Lower lobe of right lung (tissue), 2 donors: ENCODE results near the gene MLX. TPM values are rescaled to one million over a fixed set of nuclear protein-coding genes. Genes with fewer than 3 reads are reported as not detected.
A peak's percentile ranks its signal among the peaks of the same experiment; 100 is the strongest.

Experiments
- ATAC-seq, 2 donors: fragments of 200-7000 bp; cut with Tn5 transposase; one replicate each; pipeline ENCODE4 v1.9.1; 2020 to 2022; ENCODE audit warnings: mild to moderate bottlenecking in 2 of 2, moderate library complexity in 2 of 2
- DNase-seq: peaks from one replicate; pipeline ENCODE4 v3.0.0-alpha.2; 2020
- H3K27ac ChIP-seq: fragments of 200-600 bp; one replicate; pipeline ENCODE4 v1.8.0; 2022
- H3K27me3 ChIP-seq: fragments of 200-600 bp; one replicate; pipeline ENCODE4 v1.8.0; 2022; ENCODE audit warnings: low read depth
- H3K36me3 ChIP-seq: fragments of 200-600 bp; one replicate; pipeline ENCODE4 v1.8.0; 2022; ENCODE audit warnings: mild to moderate bottlenecking
- H3K4me1 ChIP-seq: fragments of 200-600 bp; one replicate; pipeline ENCODE4 v1.8.0; 2022
- H3K4me3 ChIP-seq: fragments of 200-600 bp; one replicate; pipeline ENCODE4 v1.8.0; 2022; ENCODE audit warnings: mild to moderate bottlenecking
- H3K9me3 ChIP-seq: fragments of 200-600 bp; one replicate; pipeline ENCODE4 v1.8.0; 2022
- CTCF ChIP-seq: fragments of 200-600 bp; IDR thresholded peaks from one replicate; pipeline ENCODE4 v1.8.0; 2022; ENCODE audit warnings: antibody characterized with exemption, mild to moderate bottlenecking
- intact Hi-C: fragments of 100-400 bp; cut with DNase I; formaldehyde crosslinking; loops from one replicate; pipeline ENCODE4 v1.11.0; 2022
- total RNA-seq: library from RNA; stranded (reverse); fragmentation: NEBNext Ultra II Directional; extraction: Animal tissue kit (Norgen Biotek cat#: 25700); gene quantifications from one replicate; pipeline ENCODE4 v1.2.1, GENCODE V29; 2021
- donor health status: DM: no; HTN: yes; CAD: no; lungs with severe emphysema.

The MLX gene
- total RNA-seq, 1 donor from 2014 or later: 70.5 TPM

GRCh38 chr17:42564815-42565522 is 1.9 kb upstream of the MLX start:
- no peak for ATAC-seq
- DNase-seq: no peak
- no peaks in the 10 kb centered on the region for H3K27me3 ChIP-seq
- H3K9me3 ChIP-seq: no peaks in the 10 kb centered on the region
- no peak for TF ChIP-seq CTCF
- H3K36me3 ChIP-seq: peaks cover 42% of the 10 kb centered on the region
- intact Hi-C loops: no loop called here
- no peak overlapping the region for H3K4me3 ChIP-seq
- H3K4me1 ChIP-seq: peaks cover 59% of the 10 kb centered on the region
- no peak overlapping the region for H3K27ac ChIP-seq

GRCh38 chr17:42565523-42566214 is 1.2 kb upstream of the MLX start:
- ATAC-seq: no peak
- H3K4me1 ChIP-seq: peaks cover 55% of the 10 kb centered on the region
- peaks cover 49% of the 10 kb centered on the region for H3K36me3 ChIP-seq
- intact Hi-C loops: no loop called here
- no peaks in the 10 kb centered on the region for H3K27me3 ChIP-seq
- no peak overlapping the region for H3K4me3 ChIP-seq
- H3K9me3 ChIP-seq: no peaks in the 10 kb centered on the region
- no peak for DNase-seq
- peak overlapping the region; percentile 96 for H3K27ac ChIP-seq
- no peak for TF ChIP-seq CTCF

GRCh38 chr17:42566215-42566882 is 551 bp upstream of the MLX start:
- H3K4me1 ChIP-seq: peaks cover 53% of the 10 kb centered on the region
- intact Hi-C loops: no loop called here
- no peak for ATAC-seq

GRCh38 chr17:42568341-42569111 is 1.6 kb downstream of the MLX start:
- no peak for TF ChIP-seq CTCF
- H3K9me3 ChIP-seq: no peaks in the 10 kb centered on the region
- DNase-seq (no peak), ATAC-seq (no peak)
- no peaks in the 10 kb centered on the region for H3K27me3 ChIP-seq
- peak overlapping the region; percentile 86 for H3K4me3 ChIP-seq
- intact Hi-C loops: no loop called here
- peaks cover 77% of the 10 kb centered on the region for H3K36me3 ChIP-seq
- peaks cover 48% of the 10 kb centered on the region for H3K4me1 ChIP-seq
- peak overlapping the region; percentile 96 for H3K27ac ChIP-seq

More at GRCh38 chr17:42566215-42566882, 551 bp upstream of the MLX start:
- TF ChIP-seq CTCF: no peak
- Histone ChIP-seq H3K9me3 (no peaks in the 10 kb centered on the region), H3K36me3 (peaks cover 55% of the 10 kb centered on the region), H3K27ac (peak overlapping the region; percentile 96), H3K27me3 (no peaks in the 10 kb centered on the region), H3K4me3 (peak overlapping the region; percentile 86)
- no peak for DNase-seq
